BJ (cell line): ENCODE data around the gene IMMP1L. TPM values are rescaled to one million over a fixed set of nuclear protein-coding genes. Genes with fewer than 3 reads are reported as not detected.

Experiments used
- CTCF ChIA-PET: fragments of 350-600 bp; formaldehyde crosslinking; extraction: SDS; loops from one replicate; lab custom pipeline; 2021; ENCODE audit warnings: antibody characterized with exemption, inconsistent platforms; lab: Yijun Ruan, JAX
- POLR2A ChIA-PET: fragments of 300-600 bp; sonication (Branson Sonifier 250); formaldehyde crosslinking; extraction: SDS; loops from one replicate; lab custom pipeline; 2021; ENCODE audit warnings: antibody characterized with exemption; lab: Charles Lee
- DNase-seq: peaks from one replicate; pipeline ENCODE4 v3.0.0-alpha.2; 2011; ENCODE audit warnings: low read depth
- H3K27me3 ChIP-seq: 2 replicates; pipeline ENCODE4 v1.6.0; 2011; ENCODE audit warnings: low read length; ENCODE audit not compliant: control insufficient read depth, insufficient read depth
- H3K36me3 ChIP-seq: 2 replicates; pipeline ENCODE4 v1.5.1; 2011; ENCODE audit warnings: low read length; ENCODE audit not compliant: control insufficient read depth, insufficient read depth
- H3K4me3 ChIP-seq: 2 replicates; pipeline ENCODE4 v1.5.1; 2011; ENCODE audit warnings: low read depth, mild to moderate bottlenecking, control low read depth, low read length
- polyA plus RNA-seq: library from polyadenylated mRNA; depleted of rRNA; stranded (reverse); fragments of >200 nt; gene quantifications from 2 replicates; pipeline ENCODE4 v1.2.3, GENCODE V29; 2011; rRNA removed
- TF ChIP-seq, protein P1 (sequence below): IDR thresholded peaks from 2 replicates; pipeline ENCODE4 v1.5.1; 2011; ENCODE audit warnings: low read depth, mild to moderate bottlenecking, control low read depth, inconsistent platforms, low read length, moderate library complexity; ENCODE audit not compliant: insufficient read depth

The IMMP1L gene
- polyA plus RNA-seq, 1 experiment, result 8.0 TPM

DNA sequence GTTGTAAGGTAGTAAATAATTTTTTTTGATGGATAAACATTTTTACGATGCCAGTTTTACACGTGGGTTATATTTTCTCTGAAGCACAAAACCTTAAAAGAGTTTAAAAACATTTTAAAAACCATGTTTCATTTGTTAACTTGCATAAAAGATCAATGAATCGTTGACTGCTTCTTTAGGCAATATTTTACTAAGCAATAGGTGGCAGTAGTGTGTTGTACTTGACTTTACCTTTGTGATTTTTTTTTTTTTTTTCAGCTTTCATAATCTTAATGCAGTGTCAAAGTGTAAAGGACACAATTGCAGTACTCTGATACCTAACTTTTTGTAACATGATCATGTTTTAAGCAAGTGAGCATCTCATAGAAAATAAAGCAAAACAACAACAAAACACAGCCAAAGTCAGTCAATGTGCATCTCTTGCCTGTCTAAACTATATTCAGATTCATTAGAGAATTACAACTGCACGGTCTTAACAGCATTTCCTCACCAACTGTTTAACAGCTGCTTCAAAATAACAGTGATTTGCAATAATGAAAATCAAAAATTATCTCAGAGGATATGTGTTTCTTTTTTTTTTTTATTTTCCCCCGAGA lies 112.1 kb downstream of the IMMP1L start:
- DNase-seq, result no peak
- POLR2A ChIA-PET, result no interaction called here
- no peak overlapping the region for H3K4me3 ChIP-seq
- TF ChIP-seq, protein P1, sequence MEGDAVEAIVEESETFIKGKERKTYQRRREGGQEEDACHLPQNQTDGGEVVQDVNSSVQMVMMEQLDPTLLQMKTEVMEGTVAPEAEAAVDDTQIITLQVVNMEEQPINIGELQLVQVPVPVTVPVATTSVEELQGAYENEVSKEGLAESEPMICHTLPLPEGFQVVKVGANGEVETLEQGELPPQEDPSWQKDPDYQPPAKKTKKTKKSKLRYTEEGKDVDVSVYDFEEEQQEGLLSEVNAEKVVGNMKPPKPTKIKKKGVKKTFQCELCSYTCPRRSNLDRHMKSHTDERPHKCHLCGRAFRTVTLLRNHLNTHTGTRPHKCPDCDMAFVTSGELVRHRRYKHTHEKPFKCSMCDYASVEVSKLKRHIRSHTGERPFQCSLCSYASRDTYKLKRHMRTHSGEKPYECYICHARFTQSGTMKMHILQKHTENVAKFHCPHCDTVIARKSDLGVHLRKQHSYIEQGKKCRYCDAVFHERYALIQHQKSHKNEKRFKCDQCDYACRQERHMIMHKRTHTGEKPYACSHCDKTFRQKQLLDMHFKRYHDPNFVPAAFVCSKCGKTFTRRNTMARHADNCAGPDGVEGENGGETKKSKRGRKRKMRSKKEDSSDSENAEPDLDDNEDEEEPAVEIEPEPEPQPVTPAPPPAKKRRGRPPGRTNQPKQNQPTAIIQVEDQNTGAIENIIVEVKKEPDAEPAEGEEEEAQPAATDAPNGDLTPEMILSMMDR, result peak; percentile 55
- H3K27me3 ChIP-seq, result no peaks in the 10 kb centered on the region
- CTCF ChIA-PET, result interaction anchor here (0.6 to 2.0 kb wide), 10 partner anchors 9 to 778 kb away, joined by 3 to 11 read pairs (median 4); no protein-coding TSS in a partner anchor
- no peaks in the 10 kb centered on the region; the same call in 1 of the 2 replicates for H3K36me3 ChIP-seq

DNA sequence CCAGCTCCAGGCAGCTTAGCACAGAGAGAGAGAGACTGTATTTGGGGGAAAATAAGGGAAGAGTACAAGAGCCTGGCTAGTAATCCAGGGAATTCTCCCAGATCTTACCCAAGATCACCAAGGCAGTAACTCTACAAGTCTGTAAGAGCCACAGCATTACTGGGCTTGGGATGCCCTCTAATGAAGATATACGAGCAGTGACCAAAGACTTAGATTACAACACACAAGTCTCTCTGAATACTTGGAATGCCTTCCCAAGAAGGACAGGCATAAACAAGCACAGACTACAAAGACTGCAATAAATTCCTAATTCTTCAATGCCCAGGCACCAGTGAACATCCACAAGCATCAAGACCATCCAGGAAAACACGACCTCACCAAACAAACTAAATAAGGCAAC lies 122.0 kb downstream of the IMMP1L start:
- H3K27me3 ChIP-seq, result no peaks in the 10 kb centered on the region
- H3K36me3 ChIP-seq, result 0 out of 2 replicates have a peak, but pooled peaks cover 1% of the 10 kb centered on the region
- no peak overlapping the region for H3K4me3 ChIP-seq
- TF ChIP-seq, protein P1, result no peak
- peak; percentile 38 for DNase-seq
- POLR2A ChIA-PET, result no interaction called here
- CTCF ChIA-PET, result interaction anchor here (0.6 kb wide), 2 partner anchors 833 to 893 kb away, joined by 3 read pairs; no protein-coding TSS in a partner anchor

DNA sequence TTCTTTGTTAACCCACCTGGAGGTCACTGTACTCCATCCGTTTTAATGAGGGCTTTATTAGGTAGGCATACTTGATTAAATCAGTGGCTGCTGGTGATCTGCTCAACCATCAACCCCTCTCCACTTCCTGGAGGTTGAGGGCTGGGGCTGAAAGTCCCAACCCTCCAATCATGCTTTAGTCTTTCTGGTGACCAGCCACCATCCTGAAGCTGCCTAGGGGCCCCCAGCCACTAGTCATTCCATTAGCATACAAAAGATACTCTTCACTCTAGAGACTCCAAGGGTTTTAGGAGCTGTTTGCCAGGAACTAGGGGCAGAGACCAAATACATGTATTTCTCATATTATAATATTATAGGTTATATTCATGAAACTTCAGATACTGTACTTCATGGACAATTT lies 126.3 kb downstream of the IMMP1L start:
- no peak for DNase-seq
- no peak overlapping the region for H3K4me3 ChIP-seq
- no peaks in the 10 kb centered on the region for H3K27me3 ChIP-seq
- 0 out of 2 replicates have a peak, but pooled peaks cover 1% of the 10 kb centered on the region for H3K36me3 ChIP-seq
- POLR2A ChIA-PET, result no interaction called here
- TF ChIP-seq, protein P1, result no peak
- CTCF ChIA-PET, result interaction anchor here (0.7 kb wide), 1 partner anchor 771 kb away, joined by 3 read pairs; no protein-coding TSS in a partner anchor

Other genes starting within 250 kb of the IMMP1L start
- 0.05 TPM in 1 of 2 replicates, not detected in the other for gene DCDC1, start 139.9 kb downstream of the IMMP1L start, polyA plus RNA-seq
- 8.8 and 14.2 TPM in 2 replicates for gene DNAJC24, start 139.8 kb downstream of the IMMP1L start, polyA plus RNA-seq
- 11.8 and 17.5 TPM in 2 replicates for gene ELP4, start 145 bp upstream of the IMMP1L start, polyA plus RNA-seq